ENCODE results near the gene BCDIN3D.

BCDIN3D gene

DNA sequence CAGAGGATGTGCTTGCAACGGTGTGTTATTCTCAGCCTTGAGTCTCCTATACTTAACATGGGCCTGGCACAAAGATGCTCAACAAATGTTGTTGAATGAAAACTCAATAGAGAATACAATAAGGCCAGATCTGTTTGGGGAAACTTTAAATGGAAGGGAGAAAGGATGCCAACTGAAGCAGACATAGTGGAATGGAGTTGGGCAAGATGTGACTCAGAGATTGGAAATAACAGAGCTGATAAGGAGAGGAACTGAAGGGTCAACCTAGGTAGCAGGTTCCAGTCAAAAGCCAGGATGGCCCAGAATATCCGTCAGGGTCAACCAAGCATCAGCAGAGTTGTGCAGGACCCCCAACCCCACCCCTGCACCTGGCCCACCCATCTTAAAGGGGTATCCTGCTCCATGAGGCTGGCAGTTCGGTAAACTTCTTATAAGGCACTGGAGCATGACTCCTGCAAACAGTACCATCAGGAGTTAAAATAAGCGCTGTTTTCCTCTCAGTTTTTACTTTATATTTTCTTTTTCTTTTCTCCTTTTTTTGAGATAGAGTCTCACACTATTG, 1.1 kb upstream of the BCDIN3D start:
- H4K20me1 ChIP-seq = no peaks in the 10 kb centered on the region
- peaks cover 38 to 55% (median 52%) of the 10 kb centered on the region in 10 experiments for H3K4me1 ChIP-seq
- H3K27ac ChIP-seq = peak overlapping the region in 10 of 11 experiments; percentile 83 to 90 (median 89); a peak in 17 of 22 replicates
- H3K9ac ChIP-seq = peak overlapping the region in 1 of 11 experiments; percentile 90; a peak in 4 of 22 replicates
- H3K27me3 ChIP-seq = no peaks in the 10 kb centered on the region
- peak overlapping the region; percentile 85 to 99 (median 92); a peak in 21 of 22 replicates for H3K4me2 ChIP-seq
- no peaks in the 10 kb centered on the region for H3K9me3 ChIP-seq (replicated peaks in 1 of 11)
- H3K36me3 ChIP-seq = no peaks in the 10 kb centered on the region
- H3K4me3 ChIP-seq = peak overlapping the region in 3 of 10 experiments; percentile 71 to 76 (median 72); a peak in 3 of 20 replicates
- TF ChIP-seq Cebpa-rat (IDR thresholded peaks at IDR 0.05) = no peak

DNA sequence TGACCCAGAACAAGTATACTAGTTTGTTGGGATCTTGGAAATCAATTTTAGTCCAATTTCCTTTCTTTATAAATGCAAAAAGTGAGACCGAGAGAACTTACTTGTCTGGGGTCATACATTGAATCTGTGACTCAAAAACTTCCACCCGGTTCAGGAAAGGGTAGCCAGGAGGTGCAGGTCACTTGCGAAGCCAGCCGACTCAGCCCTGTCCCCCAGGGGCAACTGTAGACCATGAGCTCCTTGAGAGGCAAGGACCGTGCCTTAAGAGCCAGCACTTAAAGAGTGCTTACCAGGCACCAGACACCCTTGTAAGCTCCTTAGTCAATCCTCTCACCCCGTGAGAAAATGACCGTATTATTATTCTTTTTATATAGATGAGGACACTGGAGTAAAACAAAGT, 505 bp upstream of the BCDIN3D start:
- H3K27ac ChIP-seq = peak overlapping the region; percentile 78 to 90 (median 89); a peak in 21 of 22 replicates
- peak overlapping the region; percentile 62 to 79 (median 72) for H3K4me3 ChIP-seq
- peaks cover 0 to 2% (median 0%) of the 10 kb centered on the region in 11 experiments; a peak in 1 of 22 replicates for H3K36me3 ChIP-seq
- H3K27me3 ChIP-seq = no peaks in the 10 kb centered on the region
- H3K4me2 ChIP-seq = peak overlapping the region; percentile 85 to 99 (median 92)
- no peaks in the 10 kb centered on the region for H4K20me1 ChIP-seq
- TF ChIP-seq Cebpa-rat (IDR thresholded peaks at IDR 0.05) = no peak
- H3K4me1 ChIP-seq = peaks cover 38 to 55% (median 52%) of the 10 kb centered on the region in 10 experiments
- H3K9me3 ChIP-seq (replicated peaks in 1 of 11) = no peaks in the 10 kb centered on the region
- peak overlapping the region; percentile 81 to 91 (median 86) for H3K9ac ChIP-seq

DNA sequence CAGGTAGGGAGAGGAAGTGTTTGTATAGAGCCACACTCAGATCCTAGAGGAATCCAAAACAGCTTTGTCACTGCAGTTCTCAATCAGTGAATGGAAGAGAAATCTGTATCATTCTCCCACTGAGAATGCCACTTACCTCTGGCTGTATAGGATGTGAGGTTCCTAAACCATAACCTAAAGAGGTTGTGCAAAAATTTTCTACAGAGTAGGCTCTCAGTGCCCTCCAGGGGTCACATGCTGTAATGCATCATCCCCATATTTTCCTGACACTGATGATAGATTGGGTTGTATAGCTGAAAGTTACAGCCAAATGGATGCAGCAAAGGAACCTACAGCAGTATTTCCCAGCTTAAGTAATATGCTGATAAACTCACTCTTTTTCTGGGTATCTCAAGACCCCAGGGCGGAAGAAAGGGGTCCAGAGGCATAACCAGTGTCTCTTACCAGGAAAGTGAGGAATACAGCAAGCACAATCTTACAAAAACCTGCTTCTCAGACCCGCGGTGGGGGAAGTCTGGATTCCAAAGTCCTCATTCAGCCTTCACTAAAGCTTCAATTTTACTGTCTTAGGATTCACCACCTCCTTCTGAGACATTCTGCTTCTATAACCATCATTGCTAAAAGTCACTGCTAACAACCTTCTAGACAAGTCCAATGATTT, 3.8 kb downstream of the BCDIN3D start:
- Histone ChIP-seq H3K4me2 (no peak overlapping the region), H4K20me1 (no peaks in the 10 kb centered on the region), H3K36me3 (peaks cover 0 to 6% (median 0%) of the 10 kb centered on the region in 11 experiments; a peak in 1 of 22 replicates), H3K27ac (no peak overlapping the region), H3K27me3 (no peaks in the 10 kb centered on the region), H3K4me1 (peaks cover 24 to 35% (median 34%) of the 10 kb centered on the region in 10 experiments), H3K9me3 (replicated peaks in 1 of 11) (no peaks in the 10 kb centered on the region), H3K4me3 (no peak overlapping the region), H3K9ac (peak overlapping the region in 1 of 11 experiments; percentile 21; a peak in 1 of 22 replicates)
- TF ChIP-seq Cebpa-rat (IDR thresholded peaks at IDR 0.05) = no peak

DNA sequence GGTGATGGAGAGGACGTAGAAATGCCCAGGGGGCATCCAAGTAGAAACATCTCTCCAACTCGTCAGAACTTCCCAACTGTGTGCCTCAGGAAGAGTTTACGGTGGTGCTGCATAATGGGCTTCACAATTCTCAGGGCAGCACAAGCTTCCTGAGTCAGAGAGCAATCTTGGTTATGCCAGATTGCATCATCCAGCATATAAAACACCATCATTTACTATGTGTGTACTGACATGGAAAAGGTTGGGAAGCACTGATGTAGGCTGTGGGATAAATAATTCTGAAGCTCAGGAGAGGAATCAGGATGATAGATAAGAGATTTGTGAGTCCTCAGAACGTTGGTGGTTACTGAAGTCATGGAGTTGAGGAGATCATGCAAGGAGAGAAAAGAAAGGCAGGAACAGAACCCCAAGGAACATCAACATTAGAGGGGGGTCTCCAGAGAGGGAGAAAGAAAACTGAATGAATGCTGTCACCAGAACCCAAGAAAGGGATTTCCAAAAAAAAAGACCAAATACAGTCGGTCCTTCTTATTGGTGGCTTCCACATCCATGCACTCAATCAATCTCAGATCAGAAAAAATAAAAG, 10.0 kb downstream of the BCDIN3D start:
- no peak overlapping the region for H3K4me3 ChIP-seq
- H4K20me1 ChIP-seq = no peaks in the 10 kb centered on the region
- peak overlapping the region in 1 of 11 experiments; percentile 9; a peak in 1 of 22 replicates for H3K4me2 ChIP-seq

DNA sequence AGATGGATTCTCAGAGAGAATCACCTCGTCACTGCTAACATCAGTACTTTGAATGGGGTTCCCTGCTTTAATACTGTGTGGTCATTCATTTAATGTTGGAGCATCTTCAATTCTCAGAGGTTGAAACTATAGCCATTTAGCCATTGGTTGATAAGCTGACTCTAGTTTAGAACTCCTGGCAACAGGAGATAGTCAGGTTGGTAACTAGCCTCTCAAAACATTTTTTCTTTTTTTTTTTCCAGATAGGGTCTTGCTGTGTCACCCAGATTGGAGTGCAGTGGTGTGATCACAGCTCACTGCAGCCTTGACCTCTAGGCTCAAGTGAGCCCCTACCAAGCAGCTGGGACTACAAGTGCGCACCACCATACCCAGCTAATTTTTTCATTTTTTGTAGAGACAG, 11.2 kb downstream of the BCDIN3D start:
- H3K9ac ChIP-seq = no peak overlapping the region
- no peak overlapping the region for H3K27ac ChIP-seq
- no peak for TF ChIP-seq Cebpa-rat (IDR thresholded peaks at IDR 0.05)
- H3K36me3 ChIP-seq = no peaks in the 10 kb centered on the region
- no peak overlapping the region for H3K4me3 ChIP-seq
- no peak overlapping the region for H3K4me2 ChIP-seq
- peaks cover 16 to 26% (median 21%) of the 10 kb centered on the region in 10 experiments for H3K4me1 ChIP-seq
- H4K20me1 ChIP-seq = peaks cover 0 to 10% (median 9%) of the 10 kb centered on the region in 11 experiments; a peak in 17 of 22 replicates
- no peaks in the 10 kb centered on the region for H3K9me3 ChIP-seq (replicated peaks in 1 of 11)
- H3K27me3 ChIP-seq = no peaks in the 10 kb centered on the region

More for the DNA sequence above, 10.0 kb downstream of the BCDIN3D start:
- Histone ChIP-seq H3K27ac (no peak overlapping the region), H3K9me3 (replicated peaks in 1 of 11) (no peaks in the 10 kb centered on the region), H3K4me1 (peaks cover 9 to 19% (median 12%) of the 10 kb centered on the region in 10 experiments), H3K27me3 (no peaks in the 10 kb centered on the region), H3K36me3 (no peaks in the 10 kb centered on the region), H3K9ac (no peak overlapping the region)
- no peak for TF ChIP-seq Cebpa-rat (IDR thresholded peaks at IDR 0.05)

DNA sequence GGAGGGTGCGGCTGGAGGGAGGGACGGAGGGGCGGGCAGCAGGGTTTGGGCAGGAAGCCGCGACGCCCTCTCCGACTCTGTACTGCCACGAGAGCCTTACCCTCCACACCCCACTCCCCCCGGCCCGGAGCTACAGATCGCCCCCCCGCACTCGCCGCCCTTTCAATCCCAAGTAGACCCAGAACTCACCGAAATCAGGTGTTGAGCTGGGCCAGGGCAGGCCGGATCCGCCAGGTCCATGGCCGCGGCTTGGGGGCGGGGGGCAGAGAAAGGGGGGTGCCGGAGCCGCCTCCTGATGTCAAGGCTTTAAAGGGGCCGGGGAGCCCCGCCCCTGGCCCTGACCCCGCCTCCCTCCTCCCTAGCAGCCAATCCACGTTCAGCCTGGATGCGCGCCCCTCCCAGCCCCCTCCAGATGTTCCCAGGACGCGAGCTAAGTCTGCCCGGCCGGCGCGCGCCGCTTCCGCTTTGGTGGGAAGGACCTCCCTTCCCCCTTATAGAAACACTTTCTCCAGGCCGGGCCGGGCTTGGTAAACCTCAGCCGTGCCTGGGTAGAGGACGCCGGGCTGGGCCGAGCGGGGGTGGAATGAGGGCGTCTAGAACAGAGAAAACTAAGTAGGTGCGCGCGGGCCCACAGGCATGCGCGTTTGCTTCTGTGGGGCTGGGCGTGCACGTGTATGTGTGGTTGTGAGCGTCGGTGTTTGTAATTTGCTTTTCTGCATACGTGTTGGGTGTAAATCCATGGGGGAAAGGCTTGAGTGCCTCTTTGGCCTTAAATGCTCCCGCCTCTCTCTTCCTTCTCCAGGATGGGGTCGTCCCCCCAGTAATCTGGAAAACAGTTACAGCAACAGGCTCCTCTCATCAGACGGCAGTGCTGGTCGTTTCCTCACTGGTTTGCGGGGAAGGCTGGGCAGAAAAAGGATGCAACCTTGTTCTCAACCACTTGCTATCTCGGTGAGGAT, 14.5 kb downstream of the BCDIN3D start, which contains the start of gene NCKAP5L:
NCKAP5L (minus strand) TSS at position 281 of the 959 bp plus-strand sequence. CDS start 24,369 bp downstream, outside the sequence.
- H3K36me3 ChIP-seq = peaks cover 0 to 8% (median 0%) of the 10 kb centered on the region in 11 experiments; a peak in 7 of 22 replicates
- H3K4me2 ChIP-seq = peak within 1 kb of the TSS; percentile 92 to 100 (median 97)
- peak within 1 kb of the TSS; percentile 41 to 84 (median 75); a peak in 21 of 22 replicates for H3K27ac ChIP-seq
- H4K20me1 ChIP-seq = peaks cover 0 to 43% (median 37%) of the 10 kb centered on the region in 11 experiments; a peak in 20 of 22 replicates
- peak within 1 kb of the TSS; percentile 71 to 84 (median 82) for H3K9ac ChIP-seq
- no peak for TF ChIP-seq Cebpa-rat (IDR thresholded peaks at IDR 0.05)
- H3K27me3 ChIP-seq = no peaks in the 10 kb centered on the region
- H3K4me1 ChIP-seq = peaks cover 45 to 59% (median 51%) of the 10 kb centered on the region in 10 experiments
- peak within 1 kb of the TSS; percentile 66 to 84 (median 70) for H3K4me3 ChIP-seq
- no peaks in the 10 kb centered on the region for H3K9me3 ChIP-seq (replicated peaks in 1 of 11)

DNA sequence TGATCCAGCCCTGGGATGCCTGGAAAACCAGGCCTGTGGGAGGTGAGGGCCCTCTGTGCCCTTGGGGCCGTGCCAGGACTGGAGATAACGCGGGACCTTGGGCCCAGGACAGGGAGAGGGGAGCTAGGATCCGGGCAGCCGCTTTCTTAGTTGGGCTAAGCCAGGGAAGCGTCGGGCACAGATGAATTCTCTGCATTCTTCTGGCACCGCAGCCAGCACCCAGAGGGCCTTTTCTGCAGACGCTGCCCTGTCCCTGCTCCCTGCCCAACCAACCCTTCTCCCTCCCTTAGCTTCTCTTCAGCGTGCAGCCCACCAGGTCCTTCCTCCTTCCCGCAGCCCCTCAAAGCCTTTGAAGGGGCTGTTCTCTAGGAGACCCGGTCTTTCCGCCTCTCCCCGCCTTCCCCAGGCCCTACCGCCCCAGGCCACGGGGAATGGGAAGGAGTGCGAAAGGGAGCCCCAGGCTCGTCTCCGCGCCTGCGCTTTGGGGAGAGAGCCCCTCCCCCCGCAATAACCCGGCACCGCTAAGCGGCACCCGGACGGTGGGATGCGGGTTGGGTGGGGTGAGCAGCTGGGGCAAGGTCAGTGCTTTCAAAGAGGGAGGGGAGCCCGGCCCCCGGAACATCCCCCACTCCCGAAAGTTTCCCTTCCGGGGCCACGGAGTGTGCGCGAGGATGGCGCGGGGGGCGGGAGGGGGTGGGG, 15.4 kb downstream of the BCDIN3D start:
- TF ChIP-seq Cebpa-rat (IDR thresholded peaks at IDR 0.05) = no peak
- Histone ChIP-seq H4K20me1 (peaks cover 0 to 52% (median 45%) of the 10 kb centered on the region in 11 experiments; a peak in 20 of 22 replicates), H3K4me1 (peaks cover 49 to 63% (median 59%) of the 10 kb centered on the region in 10 experiments), H3K4me3 (peak overlapping the region; percentile 66 to 84 (median 70)), H3K9ac (peak overlapping the region; percentile 71 to 84 (median 82)), H3K4me2 (peak overlapping the region; percentile 92 to 100 (median 97)), H3K27ac (peak overlapping the region; percentile 41 to 84 (median 75); a peak in 20 of 22 replicates), H3K9me3 (replicated peaks in 1 of 11) (no peaks in the 10 kb centered on the region), H3K27me3 (no peaks in the 10 kb centered on the region), H3K36me3 (peaks cover 0 to 17% (median 7%) of the 10 kb centered on the region in 11 experiments; a peak in 14 of 22 replicates)

Data from BLaER1 treated with 17β-estradiol and CSF1 and Interleukin-3, amounts not matched to agents 10 nM and 100 nM (cell line).